Measurements from ENCODE around the gene ADPRM. TPM values are rescaled to one million over a fixed set of nuclear protein-coding genes. Genes with fewer than 3 reads are reported as not detected.

The ADPRM gene
- total and polyA plus RNA-seq, 4 donors: 3.7 to 10.8 (median 6.7) TPM

DNA sequence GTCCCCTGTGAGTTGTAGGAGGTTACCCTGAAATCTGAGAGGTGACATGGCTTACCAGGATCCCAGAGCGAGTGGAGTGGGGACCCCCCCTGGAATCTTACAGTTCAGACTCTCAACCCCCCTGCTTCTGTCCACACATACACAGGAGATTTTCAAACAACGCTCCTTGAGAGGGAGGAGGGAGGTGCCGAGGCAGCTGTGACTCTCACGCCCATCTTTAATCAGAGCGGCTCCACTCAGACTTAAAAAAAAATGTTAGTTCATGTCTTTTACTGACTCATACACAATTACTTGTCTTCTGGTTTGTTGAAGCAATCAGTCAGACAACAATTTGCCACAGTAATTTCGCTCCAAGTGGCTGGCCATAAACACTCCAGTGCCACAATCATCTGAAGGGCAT is 47.8 kb downstream of the ADPRM start:
- no peaks in the 10 kb centered on the region for H3K9me3 ChIP-seq (ENCODE audit: control insufficient read depth in 4 of 4, low read length in 3 of 4)
- no peak for DNase-seq (ENCODE audit: low spot score)
- WGBS: 71% methylated on average over 6 of the region's 6 CpGs
- no peaks in the 10 kb centered on the region for H3K36me3 ChIP-seq (ENCODE audit: control insufficient read depth in 4 of 4, insufficient read depth in 3 of 4, low read depth in 1 of 4, low read length in 3 of 4)
- no peak overlapping the region for H3K4me3 ChIP-seq (ENCODE audit: low read depth in 1 of 3, low read length in 3 of 3)
- H3K9ac ChIP-seq (ENCODE audit: low read depth in 1 of 2, low read length in 2 of 2): no peak overlapping the region
- H3K27me3 ChIP-seq (ENCODE audit: control insufficient read depth in 4 of 4, insufficient read depth in 4 of 4, low read length in 3 of 4): no peaks in the 10 kb centered on the region
- no peak overlapping the region for H3K27ac ChIP-seq (ENCODE audit: low read depth in 1 of 2, low read length in 2 of 2)
- H3K4me1 ChIP-seq (ENCODE audit: control insufficient read depth in 4 of 4, insufficient read depth in 4 of 4, low read length in 3 of 4): peaks cover 0 to 21% (median 3%) of the 10 kb centered on the region in 4 donors
- TF ChIP-seq REST (IDR thresholded peaks at IDR 0.05): no peak
- TF ChIP-seq HNF4A (conservative IDR thresholded peaks at IDR 0.05): no peak
- TF ChIP-seq JUND (IDR thresholded peaks at IDR 0.05): no peak
- no peak for TF ChIP-seq RAD21 (IDR thresholded peaks at IDR 0.05)
- TF ChIP-seq YY1 (IDR thresholded peaks at IDR 0.05): no peak
- no peak for TF ChIP-seq TAF1 (conservative IDR thresholded peaks at IDR 0.05)
- no peak for TF ChIP-seq EGR1 (IDR thresholded peaks at IDR 0.05; ENCODE audit: low read depth in 2 of 2)
- no peak for TF ChIP-seq GABPA (IDR thresholded peaks at IDR 0.05 in 1 of 2, conservative IDR thresholded peaks at IDR 0.05 in 1 of 2)
- no peak for TF ChIP-seq FOXA2 (IDR thresholded peaks at IDR 0.05)

DNA sequence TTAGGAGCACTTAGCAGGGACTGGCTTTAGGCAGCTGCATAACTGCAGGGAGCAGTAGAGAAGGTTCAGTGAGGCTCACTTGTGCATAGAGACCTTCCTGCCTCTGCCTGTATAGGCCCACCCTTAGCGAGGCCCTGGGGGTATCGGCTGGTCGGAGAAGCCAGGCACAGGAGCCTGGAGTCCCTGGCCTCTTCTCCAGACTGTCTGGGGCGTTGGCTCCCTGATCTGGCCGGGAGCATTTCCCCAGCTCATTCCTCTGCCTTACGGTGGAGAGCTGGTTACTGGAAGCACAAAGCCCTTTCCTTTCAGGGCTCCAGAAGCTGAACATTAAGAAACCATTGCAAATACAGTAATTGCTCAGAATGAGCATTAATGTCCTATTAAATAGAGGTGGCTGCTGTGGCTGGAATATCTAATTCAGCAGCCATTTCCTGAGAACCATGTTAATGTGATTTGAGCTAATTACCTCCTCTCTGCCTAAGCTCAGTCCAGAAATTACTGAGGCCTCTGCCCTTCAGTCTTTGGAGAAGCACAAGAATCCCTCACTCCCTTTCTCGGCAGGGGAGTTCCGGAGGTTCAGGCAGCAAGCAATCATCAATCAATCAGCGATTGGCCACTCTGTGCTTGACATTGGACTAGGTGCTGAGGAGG is 51.3 kb downstream of the ADPRM start:
- 75% methylated on average over 9 of the region's 9 CpGs for WGBS
- Histone ChIP-seq H3K4me3 (ENCODE audit: low read depth in 1 of 3, low read length in 3 of 3) (no peak overlapping the region), H3K36me3 (ENCODE audit: control insufficient read depth in 4 of 4, insufficient read depth in 3 of 4, low read depth in 1 of 4, low read length in 3 of 4) (no peaks in the 10 kb centered on the region), H3K9me3 (ENCODE audit: control insufficient read depth in 4 of 4, low read length in 3 of 4) (no peaks in the 10 kb centered on the region), H3K27ac (ENCODE audit: low read depth in 1 of 2, low read length in 2 of 2) (no peak overlapping the region), H3K27me3 (ENCODE audit: control insufficient read depth in 4 of 4, insufficient read depth in 4 of 4, low read length in 3 of 4) (no peaks in the 10 kb centered on the region), H3K4me1 (ENCODE audit: control insufficient read depth in 4 of 4, insufficient read depth in 4 of 4, low read length in 3 of 4) (peaks cover 0 to 17% (median 1%) of the 10 kb centered on the region in 4 donors), H3K9ac (ENCODE audit: low read depth in 1 of 2, low read length in 2 of 2) (no peak overlapping the region)
- no peak for DNase-seq (ENCODE audit: low spot score)
- TF ChIP-seq FOXA2 (IDR thresholded peaks at IDR 0.05) (no peak), HNF4A (conservative IDR thresholded peaks at IDR 0.05) (no peak), TAF1 (conservative IDR thresholded peaks at IDR 0.05) (no peak), ATF3 (IDR thresholded peaks at IDR 0.05) (no peak), FOXA1 (IDR thresholded peaks at IDR 0.05) (no peak), EGR1 (IDR thresholded peaks at IDR 0.05; ENCODE audit: low read depth in 2 of 2) (no peak), MAX (IDR thresholded peaks at IDR 0.05) (no peak), YY1 (IDR thresholded peaks at IDR 0.05) (no peak), RXRA (IDR thresholded peaks at IDR 0.05) (no peak), RAD21 (IDR thresholded peaks at IDR 0.05) (no peak), HNF4G (IDR thresholded peaks at IDR 0.05) (no peak), SP1 (IDR thresholded peaks at IDR 0.05) (no peak)
- TF ChIP-seq, protein P1, sequence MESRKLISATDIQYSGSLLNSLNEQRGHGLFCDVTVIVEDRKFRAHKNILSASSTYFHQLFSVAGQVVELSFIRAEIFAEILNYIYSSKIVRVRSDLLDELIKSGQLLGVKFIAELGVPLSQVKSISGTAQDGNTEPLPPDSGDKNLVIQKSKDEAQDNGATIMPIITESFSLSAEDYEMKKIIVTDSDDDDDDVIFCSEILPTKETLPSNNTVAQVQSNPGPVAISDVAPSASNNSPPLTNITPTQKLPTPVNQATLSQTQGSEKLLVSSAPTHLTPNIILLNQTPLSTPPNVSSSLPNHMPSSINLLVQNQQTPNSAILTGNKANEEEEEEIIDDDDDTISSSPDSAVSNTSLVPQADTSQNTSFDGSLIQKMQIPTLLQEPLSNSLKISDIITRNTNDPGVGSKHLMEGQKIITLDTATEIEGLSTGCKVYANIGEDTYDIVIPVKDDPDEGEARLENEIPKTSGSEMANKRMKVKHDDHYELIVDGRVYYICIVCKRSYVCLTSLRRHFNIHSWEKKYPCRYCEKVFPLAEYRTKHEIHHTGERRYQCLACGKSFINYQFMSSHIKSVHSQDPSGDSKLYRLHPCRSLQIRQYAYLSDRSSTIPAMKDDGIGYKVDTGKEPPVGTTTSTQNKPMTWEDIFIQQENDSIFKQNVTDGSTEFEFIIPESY (IDR thresholded peaks at IDR 0.05): no peak

All from liver (tissue), 9 donors.